Hepatocyte (in vitro differentiated cells): ENCODE data around the gene RABGAP1L. TPM values are rescaled to one million over a fixed set of nuclear protein-coding genes. Genes with fewer than 3 reads are reported as not detected.
"Not testable (repeated sequence)": the region's sequence is repeated elsewhere in the genome, so short reads cannot be mapped to it uniquely, and the experiment has no call there.

Source experiments
- DNase-seq: peaks from one replicate; pipeline ENCODE4 v3.0.0-alpha.2; 2016; ENCODE audit warnings: low spot score
- H2AFZ ChIP-seq: fragments of 200-600 bp; sonication (generic); 2 replicates; pipeline ENCODE4 v1.6.0; 2016; ENCODE audit warnings: antibody characterized with exemption, mild to moderate bottlenecking
- H3K27ac ChIP-seq: fragments of 200-600 bp; sonication (generic); 2 replicates; pipeline ENCODE4 v1.5.1; 2016; ENCODE audit warnings: mild to moderate bottlenecking
- H3K27me3 ChIP-seq: fragments of 200-600 bp; sonication (generic); 2 replicates; pipeline ENCODE4 v1.6.1; 2016
- H3K36me3 ChIP-seq: fragments of 200-600 bp; sonication (generic); replicated peaks from 2 replicates; pipeline ENCODE4 v1.5.1; 2016; ENCODE audit warnings: low read depth; ENCODE audit not compliant: insufficient read depth
- H3K4me1 ChIP-seq: fragments of 200-600 bp; sonication (generic); 2 replicates; pipeline ENCODE4 v1.5.1; 2016; ENCODE audit warnings: mild to moderate bottlenecking, moderate library complexity; ENCODE audit not compliant: insufficient read depth
- H3K4me2 ChIP-seq: fragments of 200-600 bp; sonication (generic); 2 replicates; pipeline ENCODE4 v1.6.0; 2016
- H3K4me3 ChIP-seq: fragments of 200-600 bp; sonication (generic); 2 replicates; pipeline ENCODE4 v1.5.1; 2016; ENCODE audit warnings: mild to moderate bottlenecking
- H3K79me2 ChIP-seq: fragments of 200-600 bp; sonication (generic); 2 replicates; pipeline ENCODE4 v1.6.0; 2017; ENCODE audit warnings: mild to moderate bottlenecking
- H3K9me2 ChIP-seq: fragments of 200-600 bp; sonication (generic); replicated peaks from 2 replicates; pipeline ENCODE4 v1.6.0; 2017; ENCODE audit warnings: mild to moderate bottlenecking; ENCODE audit not compliant: insufficient read depth
- H3K9me3 ChIP-seq: fragments of 200-600 bp; sonication (generic); 2 replicates; pipeline ENCODE4 v1.5.1; 2016; ENCODE audit warnings: low read depth, mild to moderate bottlenecking
- H4K20me1 ChIP-seq: fragments of 200-600 bp; sonication (generic); 2 replicates; pipeline ENCODE4 v1.6.0; 2016; ENCODE audit warnings: mild to moderate bottlenecking; ENCODE audit not compliant: insufficient read depth, poor library complexity, severe bottlenecking
- EZH2 ChIP-seq: fragments of 200-600 bp; sonication (generic); IDR thresholded peaks from 2 replicates; pipeline ENCODE4 v1.6.1; 2016; ENCODE audit warnings: antibody characterized with exemption, mild to moderate bottlenecking, borderline replicate concordance
- EZH2phosphoT487 ChIP-seq: fragments of 200-600 bp; sonication (generic); IDR thresholded peaks from one replicate; pipeline ENCODE4 v1.6.1; 2018; ENCODE audit warnings: antibody characterized with exemption, mild to moderate bottlenecking, low read depth, moderate library complexity; ENCODE audit not compliant: unreplicated experiment, severe bottlenecking
- WGBS: methylation state at CpG from one replicate; pipeline ENCODE4 v1.1.6; 2016; ENCODE audit warnings: low lambda C conversion rate; ENCODE audit errors: missing lambda C conversion rate; 5-methylcytosine and 5-hydroxymethylcytosine counted together
- polyA plus RNA-seq: library from polyadenylated mRNA; unstranded; fragments of >200 nt; fragmentation: Nextera tagmentation; extraction: Ambion mirVana; gene quantifications from 2 replicates; pipeline ENCODE4 v1.2.1, GENCODE V29; 2016
- total RNA-seq: library from RNA; depleted of rRNA; stranded (reverse); fragments of >200 nt; gene quantifications from 2 replicates; pipeline ENCODE4 v1.2.3, GENCODE V29; 2014
- TF ChIP-seq, protein P1 (sequence below): fragments of 200-600 bp; sonication (generic); IDR thresholded peaks from 2 replicates; pipeline ENCODE4 v1.5.1; 2016; ENCODE audit warnings: antibody characterized with exemption, mild to moderate bottlenecking; ENCODE audit not compliant: poor library complexity

Gene RABGAP1L
- total and polyA plus RNA-seq, 2 experiments from 2014 or later, result 15.0 to 41.8 TPM

DNA sequence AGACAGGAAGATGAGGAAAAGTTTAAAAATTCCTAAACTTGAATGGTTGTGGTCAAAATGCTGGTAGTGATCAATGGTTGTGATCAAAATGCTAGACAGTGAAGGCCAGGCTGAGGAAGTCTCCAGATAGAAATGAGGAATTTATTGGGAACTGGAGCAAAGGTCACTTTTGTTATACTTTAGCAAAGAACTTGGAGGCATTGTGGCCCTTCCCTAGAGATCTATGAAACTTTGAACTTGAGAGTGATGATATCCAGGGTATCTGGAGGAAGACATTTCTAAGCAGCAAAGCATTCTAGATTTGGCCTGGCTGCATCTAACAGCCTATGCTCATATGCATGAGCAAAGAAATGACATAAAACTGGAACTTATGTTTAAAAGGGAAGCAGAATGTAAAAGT is 35.5 kb upstream of the RABGAP1L start:
- TF ChIP-seq EZH2 (no peak), EZH2phosphoT487 (no peak)
- H3K79me2 ChIP-seq, result no peaks in the 10 kb centered on the region
- no peak overlapping the region for H3K4me3 ChIP-seq
- no peaks in the 10 kb centered on the region for H3K36me3 ChIP-seq
- H2AFZ ChIP-seq, result no peak overlapping the region
- no peaks in the 10 kb centered on the region for H3K9me3 ChIP-seq
- H4K20me1 ChIP-seq, result no peaks in the 10 kb centered on the region
- no peaks in the 10 kb centered on the region for H3K4me1 ChIP-seq
- DNase-seq, result no peak
- H3K27me3 ChIP-seq, result no peaks in the 10 kb centered on the region
- H3K9me2 ChIP-seq, result no peaks in the 10 kb centered on the region
- no peak overlapping the region for H3K27ac ChIP-seq
- no peak overlapping the region for H3K4me2 ChIP-seq

DNA sequence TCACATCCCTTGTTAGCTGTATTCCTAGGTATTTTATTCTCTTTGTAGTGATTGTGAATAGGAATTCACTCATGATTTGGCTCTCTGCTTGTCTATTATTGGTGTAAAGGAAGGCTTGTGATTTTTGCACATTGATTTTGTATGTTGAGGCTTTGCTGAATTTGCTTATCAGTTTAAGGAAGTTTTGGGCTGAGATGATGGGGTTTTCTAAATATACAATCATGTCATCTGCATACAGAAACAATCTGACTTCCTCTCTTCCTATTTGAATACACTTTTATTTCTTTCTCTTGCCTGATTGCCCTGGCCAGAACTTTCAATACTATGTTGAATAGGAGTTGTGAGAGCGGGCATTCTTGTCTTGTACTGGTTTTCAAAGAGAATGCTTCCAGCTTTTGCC is 32.1 kb upstream of the RABGAP1L start:
- 92% methylated on average over 1 of the region's 1 CpG for WGBS
- DNase-seq, H3K9me2 ChIP-seq, H3K9me3 ChIP-seq, H3K4me2 ChIP-seq, H3K4me1 ChIP-seq, H4K20me1 ChIP-seq, H3K27me3 ChIP-seq, H2AFZ ChIP-seq, H3K27ac ChIP-seq, H3K79me2 ChIP-seq, H3K36me3 ChIP-seq, H3K4me3 ChIP-seq: not testable (repeated sequence)

- Histone ChIP-seq H3K27ac (no peak overlapping the region), H4K20me1 (no peaks in the 10 kb centered on the region), H3K9me2 (no peaks in the 10 kb centered on the region), H3K27me3 (no peaks in the 10 kb centered on the region), H2AFZ (no peak overlapping the region), H3K9me3 (no peaks in the 10 kb centered on the region), H3K79me2 (no peaks in the 10 kb centered on the region), H3K4me1 (no peaks in the 10 kb centered on the region), H3K36me3 (no peaks in the 10 kb centered on the region), H3K4me3 (no peak overlapping the region), H3K4me2 (no peak overlapping the region)
- TF ChIP-seq EZH2 (no peak), EZH2phosphoT487 (no peak)
- TF ChIP-seq, protein P1, sequence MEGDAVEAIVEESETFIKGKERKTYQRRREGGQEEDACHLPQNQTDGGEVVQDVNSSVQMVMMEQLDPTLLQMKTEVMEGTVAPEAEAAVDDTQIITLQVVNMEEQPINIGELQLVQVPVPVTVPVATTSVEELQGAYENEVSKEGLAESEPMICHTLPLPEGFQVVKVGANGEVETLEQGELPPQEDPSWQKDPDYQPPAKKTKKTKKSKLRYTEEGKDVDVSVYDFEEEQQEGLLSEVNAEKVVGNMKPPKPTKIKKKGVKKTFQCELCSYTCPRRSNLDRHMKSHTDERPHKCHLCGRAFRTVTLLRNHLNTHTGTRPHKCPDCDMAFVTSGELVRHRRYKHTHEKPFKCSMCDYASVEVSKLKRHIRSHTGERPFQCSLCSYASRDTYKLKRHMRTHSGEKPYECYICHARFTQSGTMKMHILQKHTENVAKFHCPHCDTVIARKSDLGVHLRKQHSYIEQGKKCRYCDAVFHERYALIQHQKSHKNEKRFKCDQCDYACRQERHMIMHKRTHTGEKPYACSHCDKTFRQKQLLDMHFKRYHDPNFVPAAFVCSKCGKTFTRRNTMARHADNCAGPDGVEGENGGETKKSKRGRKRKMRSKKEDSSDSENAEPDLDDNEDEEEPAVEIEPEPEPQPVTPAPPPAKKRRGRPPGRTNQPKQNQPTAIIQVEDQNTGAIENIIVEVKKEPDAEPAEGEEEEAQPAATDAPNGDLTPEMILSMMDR, result no peak
- 61% methylated on average over 6 of the region's 6 CpGs for whole genome bisulfite sequencing
- no peak for DNase-seq
These were observed 28.2 kb upstream of the RABGAP1L start for GRCh38 chr1:174131032-174131638.

DNA sequence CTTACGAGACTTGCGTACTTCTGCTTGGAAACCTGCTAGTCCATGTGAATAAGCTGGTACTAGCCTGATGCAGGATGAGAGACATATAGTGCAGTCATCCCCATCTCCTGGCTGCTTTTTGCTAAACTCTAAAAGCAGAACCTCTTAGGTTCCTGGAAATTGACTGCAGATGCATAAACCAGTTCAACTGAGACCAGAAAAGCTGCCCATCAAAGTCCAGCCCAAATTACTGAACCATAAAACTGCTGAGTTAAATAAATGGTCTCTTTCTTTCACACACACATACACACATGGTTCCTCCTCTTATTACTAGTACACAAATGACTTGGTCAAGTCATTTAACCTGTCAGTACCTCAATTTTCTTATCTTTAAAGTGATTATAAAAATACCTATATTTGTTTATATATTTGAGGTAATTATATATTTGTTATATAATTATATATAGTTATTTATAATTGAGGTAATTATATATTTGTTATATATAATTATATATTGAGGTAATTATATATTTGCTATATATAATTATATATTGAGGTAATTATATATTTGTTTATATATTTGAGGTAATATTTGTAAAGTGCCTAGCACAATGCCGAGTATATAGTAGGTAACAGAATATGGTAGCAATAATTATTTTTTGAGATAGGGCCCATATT is 25.2 kb upstream of the RABGAP1L start:
- H4K20me1 ChIP-seq, result no peaks in the 10 kb centered on the region
- H3K4me1 ChIP-seq, result no peaks in the 10 kb centered on the region
- no peak overlapping the region for H3K4me3 ChIP-seq
- 89% methylated on average over 3 of the region's 3 CpGs for WGBS
- H3K36me3 ChIP-seq, result no peaks in the 10 kb centered on the region
- no peaks in the 10 kb centered on the region for H3K79me2 ChIP-seq
- H3K9me3 ChIP-seq, result no peaks in the 10 kb centered on the region
- DNase-seq, result no peak
- H3K9me2 ChIP-seq, result no peaks in the 10 kb centered on the region
- H3K4me2 ChIP-seq, result no peak overlapping the region
- no peaks in the 10 kb centered on the region for H3K27me3 ChIP-seq
- no peak overlapping the region for H3K27ac ChIP-seq
- TF ChIP-seq, protein P1, result no peak
- TF ChIP-seq EZH2 (no peak), EZH2phosphoT487 (no peak)
- H2AFZ ChIP-seq, result no peak overlapping the region
